H9 (cell line): ENCODE measurements around the gene TCEA2. TPM values are rescaled to one million over a fixed set of nuclear protein-coding genes. Genes with fewer than 3 reads are reported as not detected.

ENCODE experiments used
- DNase-seq: peaks from one replicate; pipeline ENCODE4 v3.0.0-alpha.2; 2017
- H2AFZ ChIP-seq: one replicate; pipeline ENCODE4 v1.6.1; 2013; ENCODE audit warnings: mild to moderate bottlenecking, low read length, control low read depth, moderate library complexity
- H2AK5ac ChIP-seq: 2 replicates; pipeline ENCODE4 v1.6.1; 2013; ENCODE audit warnings: low read length, control low read depth, mixed read lengths; ENCODE audit not compliant: insufficient read length
- H2BK120ac ChIP-seq: one replicate; pipeline ENCODE4 v1.6.1; 2013; ENCODE audit warnings: low read depth, mild to moderate bottlenecking, low read length, control low read depth, inconsistent platforms; ENCODE audit not compliant: poor library complexity, severe bottlenecking
- H2BK12ac ChIP-seq: 2 replicates; pipeline ENCODE4 v1.6.1; 2013; ENCODE audit warnings: low read length, control low read depth, mixed read lengths, low read depth; ENCODE audit not compliant: insufficient read length
- H2BK15ac ChIP-seq: 2 replicates; pipeline ENCODE4 v1.6.1; 2013; ENCODE audit warnings: low read depth, low read length, control low read depth
- H2BK20ac ChIP-seq: one replicate; pipeline ENCODE4 v1.6.1; 2013; ENCODE audit warnings: low read depth, mild to moderate bottlenecking, low read length, control low read depth, inconsistent platforms; ENCODE audit not compliant: poor library complexity, severe bottlenecking
- H2BK5ac ChIP-seq: 2 replicates; pipeline ENCODE4 v1.6.1; 2013; ENCODE audit warnings: low read length, control low read depth, mixed read lengths; ENCODE audit not compliant: insufficient read length
- H3K14ac ChIP-seq: 2 replicates; pipeline ENCODE4 v1.6.1; 2013; ENCODE audit warnings: low read length, control low read depth; ENCODE audit not compliant: insufficient read depth
- H3K18ac ChIP-seq: 2 replicates; pipeline ENCODE4 v1.6.1; 2013; ENCODE audit warnings: low read depth, mild to moderate bottlenecking, mixed read lengths, low read length, control low read depth; ENCODE audit not compliant: insufficient read length
- H3K23ac ChIP-seq: 2 replicates; pipeline ENCODE4 v1.6.1; 2013; ENCODE audit warnings: low read length, control low read depth, mixed read lengths, low read depth; ENCODE audit not compliant: insufficient read length
- H3K23me2 ChIP-seq: 2 replicates; pipeline ENCODE4 v1.6.1; 2013; ENCODE audit warnings: low read depth, mild to moderate bottlenecking, mixed read lengths, low read length, control low read depth; ENCODE audit not compliant: insufficient read length, poor library complexity, severe bottlenecking
- H3K27ac ChIP-seq: 2 replicates; pipeline ENCODE4 v1.5.1; 2013; ENCODE audit warnings: low read length, control low read depth, mixed read lengths, low read depth; ENCODE audit not compliant: insufficient read length
- H3K27me3 ChIP-seq: 2 replicates; pipeline ENCODE4 v1.6.1; 2013; ENCODE audit warnings: low read length, control low read depth, inconsistent platforms; ENCODE audit not compliant: insufficient read depth
- H3K4ac ChIP-seq: 2 replicates; pipeline ENCODE4 v1.6.1; 2013; ENCODE audit warnings: low read depth, mild to moderate bottlenecking, control low read depth, inconsistent platforms, low read length, moderate library complexity
- H3K4me1 ChIP-seq: 2 replicates; pipeline ENCODE4 v1.6.1; 2013; ENCODE audit warnings: low read length, control low read depth, inconsistent platforms; ENCODE audit not compliant: insufficient read depth
- H3K4me2 ChIP-seq: 2 replicates; pipeline ENCODE4 v1.6.1; 2013; ENCODE audit warnings: low read length, control low read depth, mixed read lengths; ENCODE audit not compliant: insufficient read length, insufficient read depth
- H3K56ac ChIP-seq: 2 replicates; pipeline ENCODE4 v1.6.1; 2013; ENCODE audit warnings: low read depth, mild to moderate bottlenecking, mixed read lengths, low read length, control low read depth; ENCODE audit not compliant: insufficient read length
- H3K79me1 ChIP-seq: 2 replicates; pipeline ENCODE4 v1.6.1; 2013; ENCODE audit warnings: low read depth, mild to moderate bottlenecking, moderate library complexity, low read length, control low read depth, inconsistent platforms; ENCODE audit not compliant: insufficient read depth, poor library complexity, severe bottlenecking
- H3K79me2 ChIP-seq: 2 replicates; pipeline ENCODE4 v1.6.1; 2013; ENCODE audit warnings: low read length, control low read depth, inconsistent platforms; ENCODE audit not compliant: insufficient read depth
- H3K9ac ChIP-seq: 2 replicates; pipeline ENCODE4 v1.6.1; 2013; ENCODE audit warnings: low read length, control low read depth, mixed read lengths; ENCODE audit not compliant: insufficient read length; ENCODE audit errors: extremely low read depth
- H3K9me3 ChIP-seq: one replicate; pipeline ENCODE4 v1.6.1; 2013; ENCODE audit warnings: low read depth, low read length, inconsistent platforms; ENCODE audit not compliant: control insufficient read depth
- H3T11ph ChIP-seq: one replicate; pipeline ENCODE4 v1.6.1; 2013; ENCODE audit warnings: mild to moderate bottlenecking, low read length, control low read depth, inconsistent platforms
- H4K20me1 ChIP-seq: one replicate; pipeline ENCODE4 v1.6.1; 2013; ENCODE audit not compliant: control insufficient read depth, insufficient read length, insufficient read depth
- H4K5ac ChIP-seq: 2 replicates; pipeline ENCODE4 v1.6.1; 2013; ENCODE audit warnings: low read depth, mild to moderate bottlenecking, mixed read lengths, low read length, control low read depth; ENCODE audit not compliant: insufficient read length
- H4K8ac ChIP-seq: replicated peaks from 2 replicates; pipeline ENCODE4 v1.6.1; 2013; ENCODE audit warnings: low read length, control low read depth, mixed read lengths, low read depth; ENCODE audit not compliant: insufficient read length
- H4K91ac ChIP-seq: 2 replicates; pipeline ENCODE4 v1.6.1; 2013; ENCODE audit warnings: low read depth, mild to moderate bottlenecking, moderate library complexity, mixed read lengths, low read length, control low read depth; ENCODE audit not compliant: insufficient read length
- H3K27ac Mint-ChIP-seq, 3 experiments: 2 replicates in 2 of 3; 3 replicates in 1 of 3; pipeline ENCODE4 v1.8.0; 2020 to 2021; ENCODE audit warnings: mixed read lengths in 3 of 3, mild to moderate bottlenecking in 1 of 3, moderate library complexity in 1 of 3
- H3K27me3 Mint-ChIP-seq: 2 replicates; pipeline ENCODE4 v1.8.0; 2021; ENCODE audit warnings: low read depth, mild to moderate bottlenecking, moderate library complexity, mixed read lengths
- H3K36me3 Mint-ChIP-seq, 3 experiments: 2 replicates in 2 of 3; 3 replicates in 1 of 3; pipeline ENCODE4 v1.8.0; 2020 to 2021; ENCODE audit warnings: low read depth in 3 of 3, mixed read lengths in 3 of 3; ENCODE audit not compliant: insufficient read depth in 1 of 3
- H3K4me1 Mint-ChIP-seq, 2 experiments: 2 replicates each; pipeline ENCODE4 v1.8.0; 2020; ENCODE audit warnings: mixed read lengths in 2 of 2
- H3K4me3 Mint-ChIP-seq, 2 experiments: 2 replicates in 1 of 2; 3 replicates in 1 of 2; pipeline ENCODE4 v1.8.0; 2020 to 2021; ENCODE audit warnings: mild to moderate bottlenecking in 2 of 2, mixed read lengths in 2 of 2, moderate library complexity in 1 of 2
- H3K9me3 Mint-ChIP-seq, 2 experiments: 2 replicates in 1 of 2; 3 replicates in 1 of 2; pipeline ENCODE4 v1.8.0; 2020; ENCODE audit warnings: mild to moderate bottlenecking in 2 of 2, mixed read lengths in 2 of 2, moderate library complexity in 1 of 2
- WGBS: extraction: QIAGEN DNeasy Blood & Tissue Kit; methylation state at CpG from one replicate; pipeline ENCODE4 v1.1.7; 2013; ENCODE audit warnings: missing lambda C conversion rate, low lambda C conversion rate, mixed read lengths; ENCODE audit not compliant: insufficient read length; ENCODE audit errors: extremely low coverage; 5-methylcytosine and 5-hydroxymethylcytosine counted together
- total RNA-seq: library from RNA; stranded (reverse); gene quantifications from 2 replicates; pipeline ENCODE4 v1.2.1, GENCODE V29; 2021
- TF ChIP-seq, protein P1 (sequence below): fragments of 200-600 bp; sonication (generic); conservative IDR thresholded peaks from 3 replicates; pipeline ENCODE4 v1.8.0; 2021; ENCODE audit warnings: antibody characterized with exemption, mild to moderate bottlenecking

TCEA2 gene
- total RNA-seq, 1 experiment from 2014 or later = 51.7 TPM

DNA sequence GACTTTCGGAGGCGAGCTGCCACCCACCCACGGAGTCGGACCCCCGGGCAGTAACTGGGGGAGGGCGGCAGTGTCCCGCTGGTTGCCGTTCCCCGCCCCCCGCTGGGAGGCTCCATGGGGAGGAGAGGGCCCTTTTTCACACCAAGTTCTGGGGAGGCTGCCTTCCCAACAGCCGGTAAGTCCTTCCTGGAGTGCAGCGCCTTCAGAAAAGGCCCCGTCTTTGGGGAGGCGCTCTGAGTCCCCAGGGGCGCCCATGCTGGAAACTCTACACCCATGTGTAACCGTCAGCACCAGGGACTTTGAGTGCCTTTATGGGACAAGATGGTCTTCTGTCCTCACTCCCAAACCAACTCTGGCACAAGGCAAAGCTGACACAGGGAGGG, 13.1 kb upstream of the TCEA2 start:
- H2BK15ac ChIP-seq = no peak overlapping the region
- no peaks in the 10 kb centered on the region for H3K9me3 ChIP-seq
- no peaks in the 10 kb centered on the region for H3K79me2 ChIP-seq
- H2BK20ac ChIP-seq = no peak overlapping the region
- WGBS = no CpG with 5 or more reads among the region's 16 CpGs
- no peak overlapping the region for H4K5ac ChIP-seq
- H2BK5ac ChIP-seq = no peak overlapping the region
- no peak overlapping the region for H2AFZ ChIP-seq
- H3K27me3 ChIP-seq = peaks cover 26% of the 10 kb centered on the region; the same call in 1 of the 2 replicates
- no peak overlapping the region for H3K4me2 ChIP-seq
- H4K91ac ChIP-seq = no peak overlapping the region
- peaks cover 0 to 2% (median 0%) of the 10 kb centered on the region in 3 experiments; a peak in 2 of 7 replicates for H3K36me3 Mint-ChIP-seq
- no peaks in the 10 kb centered on the region for H4K20me1 ChIP-seq
- H2BK120ac ChIP-seq = no peak overlapping the region
- H2BK12ac ChIP-seq = no peak overlapping the region
- no peak overlapping the region for H3K56ac ChIP-seq
- no peaks in the 10 kb centered on the region for H3K23me2 ChIP-seq
- no peak overlapping the region for H2AK5ac ChIP-seq
- no peak overlapping the region for H3K27ac ChIP-seq
- no peak overlapping the region for H4K8ac ChIP-seq
- TF ChIP-seq, protein P1, sequence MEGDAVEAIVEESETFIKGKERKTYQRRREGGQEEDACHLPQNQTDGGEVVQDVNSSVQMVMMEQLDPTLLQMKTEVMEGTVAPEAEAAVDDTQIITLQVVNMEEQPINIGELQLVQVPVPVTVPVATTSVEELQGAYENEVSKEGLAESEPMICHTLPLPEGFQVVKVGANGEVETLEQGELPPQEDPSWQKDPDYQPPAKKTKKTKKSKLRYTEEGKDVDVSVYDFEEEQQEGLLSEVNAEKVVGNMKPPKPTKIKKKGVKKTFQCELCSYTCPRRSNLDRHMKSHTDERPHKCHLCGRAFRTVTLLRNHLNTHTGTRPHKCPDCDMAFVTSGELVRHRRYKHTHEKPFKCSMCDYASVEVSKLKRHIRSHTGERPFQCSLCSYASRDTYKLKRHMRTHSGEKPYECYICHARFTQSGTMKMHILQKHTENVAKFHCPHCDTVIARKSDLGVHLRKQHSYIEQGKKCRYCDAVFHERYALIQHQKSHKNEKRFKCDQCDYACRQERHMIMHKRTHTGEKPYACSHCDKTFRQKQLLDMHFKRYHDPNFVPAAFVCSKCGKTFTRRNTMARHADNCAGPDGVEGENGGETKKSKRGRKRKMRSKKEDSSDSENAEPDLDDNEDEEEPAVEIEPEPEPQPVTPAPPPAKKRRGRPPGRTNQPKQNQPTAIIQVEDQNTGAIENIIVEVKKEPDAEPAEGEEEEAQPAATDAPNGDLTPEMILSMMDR = no peak
- no peak overlapping the region for H3T11ph ChIP-seq
- no peaks in the 10 kb centered on the region for H3K4me1 ChIP-seq
- no peak overlapping the region for H3K27ac Mint-ChIP-seq
- H3K4me1 Mint-ChIP-seq = peaks cover 26 to 29% of the 10 kb centered on the region in 2 experiments
- DNase-seq = no peak
- H3K4ac ChIP-seq = no peak overlapping the region
- H3K4me3 Mint-ChIP-seq = peak overlapping the region; percentile 37 to 63; a peak in 3 of 5 replicates
- H3K14ac ChIP-seq = no peak overlapping the region
- H3K9me3 Mint-ChIP-seq = 0 out of 5 replicates have a peak, but pooled peaks cover 0 to 3% of the 10 kb centered on the region in 2 experiments
- H3K27me3 Mint-ChIP-seq = peaks cover 70% of the 10 kb centered on the region
- H3K23ac ChIP-seq = no peak overlapping the region
- no peaks in the 10 kb centered on the region for H3K79me1 ChIP-seq
- H3K18ac ChIP-seq = no peak overlapping the region
- H3K9ac ChIP-seq = no peak overlapping the region
